Activated effector memory CD4-positive, alpha-beta T cell treated with anti-CD3 and anti-CD28 coated beads, Interleukin-2, amount 50 U/mL, for 16 hours (primary cell): ENCODE results near the gene HAS3.
"Not testable (repeated sequence)": the region's sequence is repeated elsewhere in the genome, so short reads cannot be mapped to it uniquely, and the experiment has no call there.

Experiments
- DNase-seq: peaks from one replicate; pipeline ENCODE4 v3.0.0-alpha.2; 2020

The HAS3 gene

GRCh38 chr16:69118994-69119393 is 13.5 kb downstream of the HAS3 start:
- DNase-seq: no peak

- DNase-seq: no peak
Measured at GRCh38 chr16:69119536-69119935, 14.1 kb downstream of the HAS3 start.

- no peak for DNase-seq
Measured at GRCh38 chr16:69120096-69120664, 14.7 kb downstream of the HAS3 start.

- peak; percentile 82 for DNase-seq
Measured at GRCh38 chr16:69123910-69124309, 18.5 kb downstream of the HAS3 start.

GRCh38 chr16:69124406-69124805 is 19.0 kb downstream of the HAS3 start:
- not testable (repeated sequence) for DNase-seq

- not testable (repeated sequence) for DNase-seq
Measured at GRCh38 chr16:69124961-69125360, 19.5 kb downstream of the HAS3 start.

- no peak for DNase-seq
Measured at GRCh38 chr16:69126221-69126620, 20.8 kb downstream of the HAS3 start.

- not testable (repeated sequence) for DNase-seq
Measured at GRCh38 chr16:69126801-69127200, 21.3 kb downstream of the HAS3 start.

- no peak for DNase-seq
Measured at GRCh38 chr16:69127966-69128510, 22.6 kb downstream of the HAS3 start.

- no peak for DNase-seq
Measured at GRCh38 chr16:69130461-69130860, 25.0 kb downstream of the HAS3 start.

GRCh38 chr16:69131167-69131838 is 25.9 kb downstream of the HAS3 start:
- DNase-seq: no peak

GRCh38 chr16:69131839-69132423 is 26.5 kb downstream of the HAS3 start:
- DNase-seq: peak; percentile 90

- peak; percentile 96 for DNase-seq
Measured at GRCh38 chr16:69132424-69133252, 27.2 kb downstream of the HAS3 start, which contains the start of the genes CHTF8 and UTP4. CHTF8 (minus strand) TSS chr16:69132588; CDS start chr16:69121458, 11,130 bp downstream. UTP4 (plus strand) TSS chr16:69132649; CDS start chr16:69133460, 811 bp downstream.

GRCh38 chr16:69133373-69133954 is 28.0 kb downstream of the HAS3 start:
- no peak for DNase-seq

- no peak for DNase-seq
Measured at GRCh38 chr16:69138608-69139007, 33.2 kb downstream of the HAS3 start.

GRCh38 chr16:69139464-69139863 is 34.0 kb downstream of the HAS3 start:
- DNase-seq: not testable (repeated sequence)

GRCh38 chr16:69141014-69141413 is 35.6 kb downstream of the HAS3 start:
- DNase-seq: no peak

- DNase-seq: no peak
Measured at GRCh38 chr16:69141936-69142335, 36.5 kb downstream of the HAS3 start.

- DNase-seq: no peak
Measured at GRCh38 chr16:69143116-69143515, 37.7 kb downstream of the HAS3 start.

- DNase-seq: no peak
Measured at GRCh38 chr16:69145658-69146057, 40.2 kb downstream of the HAS3 start.

- DNase-seq: not testable (repeated sequence)
Measured at GRCh38 chr16:69149621-69150020, 44.2 kb downstream of the HAS3 start.

- peak; percentile 66 for DNase-seq
Measured at GRCh38 chr16:69150146-69150865, 44.9 kb downstream of the HAS3 start.
